Transverse colon (tissue), 4 donors: ENCODE results near the gene SNAI3. TPM values are rescaled to one million over a fixed set of nuclear protein-coding genes. Genes with fewer than 3 reads are reported as not detected.

ENCODE experiments used
- DNase-seq: peaks from one replicate; pipeline ENCODE4 v3.0.0-alpha.2; 2019
- H3K27ac ChIP-seq, 4 donors: fragments of 200-600 bp; sonication (generic); 2 replicates each; pipeline ENCODE4 v1.5.1; 2016 to 2018; ENCODE audit warnings: inconsistent platforms in 4 of 4
- H3K27me3 ChIP-seq: fragments of 200-600 bp; sonication (generic); 2 replicates; pipeline ENCODE4 v1.5.1; 2017; ENCODE audit warnings: inconsistent platforms
- H3K36me3 ChIP-seq, 4 donors: fragments of 200-600 bp; sonication (generic); 2 replicates each; pipeline ENCODE4 v1.5.1; 2017 to 2019; ENCODE audit warnings: inconsistent platforms in 4 of 4
- H3K4me1 ChIP-seq, 4 donors: fragments of 200-600 bp; sonication (generic); 2 replicates each; pipeline ENCODE4 v1.5.1; 2017 to 2020; ENCODE audit warnings: inconsistent platforms in 4 of 4
- H3K4me3 ChIP-seq, 4 donors: fragments of 200-600 bp; sonication (generic); 1 replicate in 1 of 4; 2 replicates in 3 of 4; pipeline versions ENCODE4 v1.5.1 to v1.6.1; 2017 to 2019; ENCODE audit warnings: inconsistent platforms in 4 of 4
- H3K9me3 ChIP-seq, 2 donors: fragments of 200-600 bp; sonication (generic); 2 replicates each; pipeline ENCODE4 v1.5.1; 2017 to 2019; ENCODE audit warnings: inconsistent platforms in 2 of 2
- EP300 ChIP-seq: sonication (generic); formaldehyde crosslinking; IDR thresholded peaks from one replicate; pipeline ENCODE4 v1.6.1; 2017; ENCODE audit warnings: antibody characterized with exemption, low read depth
- POLR2A ChIP-seq: fragments of 450-650 bp; IDR thresholded peaks from one replicate; pipeline ENCODE4 v1.6.1; 2016; ENCODE audit warnings: antibody characterized with exemption, mild to moderate bottlenecking, moderate library complexity
- POLR2AphosphoS5 ChIP-seq, 3 donors: sonication (generic); formaldehyde crosslinking; IDR thresholded peaks; one replicate each; pipeline ENCODE4 v1.6.1; 2016; ENCODE audit warnings: antibody characterized with exemption in 3 of 3
- WGBS, 2 donors: methylation state at CpG; one replicate each; pipeline ENCODE4 v1.1.5; 2018; ENCODE audit warnings: low coverage in 1 of 2; 5-methylcytosine and 5-hydroxymethylcytosine counted together
- in situ Hi-C, 4 donors: fragments of 200-750 bp; cut with MboI; loops; one replicate each; pipeline versions ENCODE4 v1.15.0 to v1.15.1; 2017; ENCODE audit warnings: low sequenced_read_pairs in 3 of 4, low pct_ligation_motif_present in 1 of 4, low pct_unique_long_range_greater_than_20kb in 1 of 4
- intact Hi-C: fragments of 100-400 bp; cut with DNase I; formaldehyde crosslinking; loops from one replicate; pipeline ENCODE4 v1.15.1; 2023; ENCODE audit warnings: low total_unique reads
- total RNA-seq, 4 donors: library from RNA; depleted of rRNA; stranded (reverse); fragments of >200 nt; gene quantifications; one replicate each; pipeline ENCODE4 v1.1.0, GENCODE V29; 2016
- TF ChIP-seq, protein P1 (sequence below), 5 experiments: fragments of 200-600 bp in 3 of 5; fragments of 450-650 bp in 2 of 5; sonication (generic) in 3 of 5; IDR thresholded peaks; 1 replicate in 2 of 5; 2 replicates in 3 of 5; pipeline ENCODE4 v1.5.1; 2016 to 2017; ENCODE audit warnings: antibody characterized with exemption in 5 of 5, inconsistent platforms in 3 of 5, mild to moderate bottlenecking in 2 of 5, moderate library complexity in 1 of 5

The SNAI3 gene
- total RNA-seq, 4 donors from 2014 or later: 0.27 to 2.9 (median 0.75) TPM; not detected in 1

DNA sequence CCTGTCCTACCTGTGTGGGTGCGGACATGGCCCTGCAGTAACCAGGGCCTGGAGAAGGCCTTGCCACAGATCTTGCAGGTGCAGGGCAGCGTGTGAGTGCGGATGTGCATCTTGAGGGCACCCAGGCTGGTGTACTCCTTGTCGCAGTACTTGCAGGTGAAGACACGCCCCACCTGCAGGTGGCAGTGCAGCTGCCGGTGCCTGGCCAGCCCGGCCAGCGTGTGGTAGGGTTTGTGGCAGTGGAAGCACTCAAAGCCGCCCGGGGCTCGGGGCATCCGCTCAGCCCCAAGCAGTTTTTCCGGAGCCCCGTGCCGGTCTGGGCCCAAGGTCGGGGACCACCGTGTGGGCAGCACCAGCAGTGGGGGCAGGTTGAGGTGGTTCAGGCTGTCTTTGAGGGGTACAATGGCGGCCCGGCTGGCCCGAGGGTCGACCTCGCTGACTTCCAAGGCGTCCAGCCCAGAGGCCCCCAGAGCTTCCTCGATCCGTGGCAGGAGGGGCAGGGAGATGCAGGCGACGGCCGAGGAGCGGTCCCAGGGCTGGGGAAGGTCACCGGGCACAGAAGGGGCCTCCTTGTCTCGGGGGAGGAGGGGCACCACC is 5.1 kb downstream of the SNAI3 start:
- WGBS, 2 donors: 42% methylated on average over 21 of the region's 31 CpGs; no CpG with 5 or more reads in 1 of the 2 donors
- H3K4me3 ChIP-seq: no peak overlapping the region

DNA sequence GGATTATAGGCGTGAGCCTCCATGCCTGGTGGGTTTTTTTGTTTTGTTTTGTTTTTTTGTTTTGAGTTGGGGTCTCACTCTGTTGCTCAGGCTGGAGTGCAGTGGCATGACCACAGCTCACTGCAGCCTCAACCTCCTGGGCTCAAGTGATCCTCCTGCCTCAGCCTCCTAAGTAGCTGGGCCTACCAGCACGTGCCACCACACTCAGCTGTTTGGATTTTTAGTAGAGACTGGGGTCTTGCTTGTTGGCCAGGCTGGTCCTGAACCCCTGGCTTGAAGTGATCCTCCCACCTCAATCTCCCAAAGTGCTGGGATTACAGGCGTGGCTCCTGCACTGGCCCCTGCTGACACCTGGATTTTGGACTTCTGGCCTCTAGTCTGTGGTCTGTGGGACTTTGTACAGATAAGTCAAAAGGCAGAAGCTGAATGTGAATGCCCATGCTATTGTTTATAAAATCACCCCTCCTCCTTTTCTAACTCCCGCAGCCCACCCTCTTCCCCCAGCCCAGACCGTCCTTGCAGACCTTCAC is 5.7 kb downstream of the SNAI3 start:
- peaks cover 58% of the 10 kb centered on the region for H3K27me3 ChIP-seq
- DNase-seq: no peak
- in situ Hi-C loops (no loop called here), intact Hi-C loops (no loop called here)
- no peaks in the 10 kb centered on the region for H3K9me3 ChIP-seq
- peaks cover 0 to 18% (median 4%) of the 10 kb centered on the region in 4 donors for H3K4me1 ChIP-seq
- TF ChIP-seq POLR2AphosphoS5 (IDR thresholded peaks at IDR 0.05): no peak
- no peak for TF ChIP-seq EP300
- TF ChIP-seq, protein P1, sequence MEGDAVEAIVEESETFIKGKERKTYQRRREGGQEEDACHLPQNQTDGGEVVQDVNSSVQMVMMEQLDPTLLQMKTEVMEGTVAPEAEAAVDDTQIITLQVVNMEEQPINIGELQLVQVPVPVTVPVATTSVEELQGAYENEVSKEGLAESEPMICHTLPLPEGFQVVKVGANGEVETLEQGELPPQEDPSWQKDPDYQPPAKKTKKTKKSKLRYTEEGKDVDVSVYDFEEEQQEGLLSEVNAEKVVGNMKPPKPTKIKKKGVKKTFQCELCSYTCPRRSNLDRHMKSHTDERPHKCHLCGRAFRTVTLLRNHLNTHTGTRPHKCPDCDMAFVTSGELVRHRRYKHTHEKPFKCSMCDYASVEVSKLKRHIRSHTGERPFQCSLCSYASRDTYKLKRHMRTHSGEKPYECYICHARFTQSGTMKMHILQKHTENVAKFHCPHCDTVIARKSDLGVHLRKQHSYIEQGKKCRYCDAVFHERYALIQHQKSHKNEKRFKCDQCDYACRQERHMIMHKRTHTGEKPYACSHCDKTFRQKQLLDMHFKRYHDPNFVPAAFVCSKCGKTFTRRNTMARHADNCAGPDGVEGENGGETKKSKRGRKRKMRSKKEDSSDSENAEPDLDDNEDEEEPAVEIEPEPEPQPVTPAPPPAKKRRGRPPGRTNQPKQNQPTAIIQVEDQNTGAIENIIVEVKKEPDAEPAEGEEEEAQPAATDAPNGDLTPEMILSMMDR (IDR thresholded peaks at IDR 0.05): no peak
- no peak for TF ChIP-seq POLR2A
- no peak overlapping the region for H3K4me3 ChIP-seq
- 87 to 100% methylated on average over 1 to 5 of the region's 5 CpGs for WGBS, 2 donors
- H3K36me3 ChIP-seq: no peaks in the 10 kb centered on the region
- H3K27ac ChIP-seq: peak overlapping the region in 2 of 4 donors; percentile 75 to 76

More for the DNA sequence above, 5.1 kb downstream of the SNAI3 start:
- Histone ChIP-seq H3K9me3 (no peaks in the 10 kb centered on the region), H3K36me3 (no peaks in the 10 kb centered on the region), H3K4me1 (peaks cover 0 to 22% (median 7%) of the 10 kb centered on the region in 4 donors), H3K27ac (peak overlapping the region; percentile 65 to 76 (median 76)), H3K27me3 (peaks cover 64% of the 10 kb centered on the region)
- peak; percentile 83 for DNase-seq
- in situ Hi-C loops: no loop called here
- TF ChIP-seq POLR2A (no peak), EP300 (no peak)
- TF ChIP-seq, protein P1 (IDR thresholded peaks at IDR 0.05): peak; percentile 35 to 57 (median 53)
- intact Hi-C loops: no loop called here

DNA sequence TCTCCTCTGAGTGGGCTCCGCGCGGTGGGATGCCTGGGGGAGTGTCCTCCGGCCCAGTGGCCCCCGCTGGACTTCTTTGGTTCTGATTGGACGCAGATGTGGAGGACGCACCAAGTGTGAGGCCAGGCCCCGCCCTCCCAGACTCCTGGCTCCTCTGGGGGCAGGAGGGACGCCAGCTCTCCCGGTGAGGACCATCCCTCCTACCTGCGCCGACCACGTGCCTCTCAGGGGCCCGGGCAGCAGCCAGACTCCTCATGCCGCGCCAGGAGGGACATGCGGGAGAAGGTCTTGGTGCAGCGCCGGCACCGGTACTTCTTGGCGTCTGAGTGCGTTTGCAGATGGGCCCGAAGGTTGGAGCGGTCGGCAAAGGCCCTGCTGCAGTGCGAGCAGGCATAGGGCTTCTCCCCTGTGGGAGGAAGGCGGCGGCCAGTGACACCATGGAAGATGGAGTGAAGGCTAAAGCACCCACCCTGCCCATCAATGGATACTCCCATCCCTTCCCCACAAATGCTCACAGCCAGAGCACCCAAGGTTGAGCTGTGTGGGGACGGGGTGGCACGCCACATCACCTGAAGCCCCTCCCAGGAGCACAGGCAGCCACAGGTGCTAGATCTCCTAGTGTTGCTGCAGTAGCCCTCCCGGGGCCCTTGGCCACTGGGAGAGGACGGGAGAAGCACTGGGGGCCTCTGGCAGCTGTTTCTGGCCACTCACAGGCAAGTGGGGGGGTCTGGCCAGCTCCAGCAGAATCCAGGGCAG is 7.9 kb downstream of the SNAI3 start:
- Histone ChIP-seq H3K4me3 (no peak overlapping the region), H3K4me1 (peaks cover 0 to 10% (median 3%) of the 10 kb centered on the region in 4 donors), H3K27ac (no peak overlapping the region), H3K9me3 (no peaks in the 10 kb centered on the region), H3K27me3 (peaks cover 37% of the 10 kb centered on the region), H3K36me3 (no peaks in the 10 kb centered on the region)
- DNase-seq: no peak
- intact Hi-C loops: no loop called here
- no peak for TF ChIP-seq POLR2AphosphoS5 (IDR thresholded peaks at IDR 0.05)
- no peak for TF ChIP-seq EP300
- no peak for TF ChIP-seq POLR2A
- TF ChIP-seq, protein P1 (IDR thresholded peaks at IDR 0.05): no peak
- in situ Hi-C loops: no loop called here
- WGBS, 2 donors: 80% methylated on average over 28 of the region's 32 CpGs; no CpG with 5 or more reads in 1 of the 2 donors

DNA sequence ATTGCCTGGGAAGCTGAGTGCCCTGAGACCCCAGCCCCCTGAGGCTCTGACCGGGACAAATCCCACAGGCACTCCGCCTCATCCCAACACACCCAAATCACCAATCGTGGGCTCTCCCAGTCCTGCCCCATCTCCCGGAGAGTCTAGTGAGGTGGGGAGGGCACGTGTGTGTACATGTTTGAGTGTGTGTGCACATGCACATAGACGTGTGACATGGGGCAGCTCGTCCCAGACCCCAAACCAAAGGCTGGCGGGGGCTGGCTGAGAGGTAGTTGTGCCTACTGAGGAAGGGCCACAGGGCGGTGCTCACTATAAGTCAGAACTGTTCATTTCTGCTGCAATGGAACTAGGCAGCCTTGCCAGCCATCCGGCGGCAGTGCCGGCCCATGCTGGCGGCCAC is 8.6 kb downstream of the SNAI3 start:
- 76% methylated on average over 13 of the region's 13 CpGs; no CpG with 5 or more reads in 1 of the 2 donors for WGBS, 2 donors
- in situ Hi-C loops (no loop called here), intact Hi-C loops (no loop called here)
- H3K36me3 ChIP-seq: no peaks in the 10 kb centered on the region
- H3K27me3 ChIP-seq: peaks cover 34% of the 10 kb centered on the region
- H3K4me3 ChIP-seq: no peak overlapping the region
- H3K9me3 ChIP-seq: no peaks in the 10 kb centered on the region
- DNase-seq: no peak
- no peak overlapping the region for H3K27ac ChIP-seq
- peaks cover 0 to 10% (median 3%) of the 10 kb centered on the region in 4 donors for H3K4me1 ChIP-seq
- TF ChIP-seq EP300: no peak
- TF ChIP-seq, protein P1 (IDR thresholded peaks at IDR 0.05): no peak
- TF ChIP-seq POLR2AphosphoS5 (IDR thresholded peaks at IDR 0.05): no peak
- TF ChIP-seq POLR2A: no peak
